ENCODE data around the gene FAM185A.

Gene FAM185A

DNA sequence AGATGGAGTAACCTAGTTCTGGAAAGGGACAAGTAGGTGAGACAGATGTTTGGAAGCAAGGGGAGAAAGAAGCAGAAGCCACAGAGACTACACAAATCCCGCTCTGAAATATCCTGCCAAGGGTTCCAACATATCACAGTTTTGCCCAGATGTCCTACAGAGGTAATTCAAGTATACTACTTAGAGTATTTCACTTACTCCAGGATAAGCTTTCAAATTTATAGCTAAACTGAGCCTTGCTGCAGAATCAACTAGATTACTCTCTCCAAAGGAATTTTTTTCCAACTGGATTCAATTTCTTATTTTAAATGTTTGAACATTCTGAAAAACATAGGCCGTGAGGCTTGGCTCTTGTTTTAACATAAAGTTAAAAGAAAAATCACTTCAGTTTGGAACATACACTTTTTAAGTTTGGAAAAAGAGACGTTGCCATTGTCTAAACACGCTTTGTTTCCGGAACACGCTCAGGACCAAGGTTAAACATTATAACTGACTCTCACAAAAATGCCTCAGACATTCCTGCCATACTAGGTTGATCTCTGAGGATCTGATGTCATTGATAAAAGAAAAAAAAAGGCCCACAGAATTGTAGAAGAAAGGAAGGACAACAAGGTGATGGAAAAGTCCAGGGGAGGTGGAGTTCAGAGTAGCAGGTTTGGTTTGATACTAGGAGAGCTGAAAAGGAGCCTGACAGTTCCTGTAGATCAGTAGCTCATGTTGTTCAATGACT is 74.8 kb downstream of the FAM185A start:
- H3K79me2 ChIP-seq (ENCODE audit: insufficient read depth, low read depth), result no peaks in the 10 kb centered on the region
- no peaks in the 10 kb centered on the region for H3K4me1 ChIP-seq (ENCODE audit: low read depth, poor library complexity, severe bottlenecking)
- H3K27me3 ChIP-seq (ENCODE audit: insufficient read depth, low read depth), result no peaks in the 10 kb centered on the region
- no peak overlapping the region for H2AFZ ChIP-seq (ENCODE audit: low read depth)
- no peaks in the 10 kb centered on the region for H4K20me1 ChIP-seq (ENCODE audit: insufficient read depth)
- no peak overlapping the region for H3K4me3 ChIP-seq (IDR thresholded peaks at IDR 0.05; ENCODE audit: insufficient read depth, low read depth, low read length)
- H3K9ac ChIP-seq, result no peak overlapping the region
- H3K36me3 ChIP-seq (ENCODE audit: insufficient read depth), result no peaks in the 10 kb centered on the region
- H3K27ac ChIP-seq, result no peak overlapping the region
- TF ChIP-seq, protein P1, sequence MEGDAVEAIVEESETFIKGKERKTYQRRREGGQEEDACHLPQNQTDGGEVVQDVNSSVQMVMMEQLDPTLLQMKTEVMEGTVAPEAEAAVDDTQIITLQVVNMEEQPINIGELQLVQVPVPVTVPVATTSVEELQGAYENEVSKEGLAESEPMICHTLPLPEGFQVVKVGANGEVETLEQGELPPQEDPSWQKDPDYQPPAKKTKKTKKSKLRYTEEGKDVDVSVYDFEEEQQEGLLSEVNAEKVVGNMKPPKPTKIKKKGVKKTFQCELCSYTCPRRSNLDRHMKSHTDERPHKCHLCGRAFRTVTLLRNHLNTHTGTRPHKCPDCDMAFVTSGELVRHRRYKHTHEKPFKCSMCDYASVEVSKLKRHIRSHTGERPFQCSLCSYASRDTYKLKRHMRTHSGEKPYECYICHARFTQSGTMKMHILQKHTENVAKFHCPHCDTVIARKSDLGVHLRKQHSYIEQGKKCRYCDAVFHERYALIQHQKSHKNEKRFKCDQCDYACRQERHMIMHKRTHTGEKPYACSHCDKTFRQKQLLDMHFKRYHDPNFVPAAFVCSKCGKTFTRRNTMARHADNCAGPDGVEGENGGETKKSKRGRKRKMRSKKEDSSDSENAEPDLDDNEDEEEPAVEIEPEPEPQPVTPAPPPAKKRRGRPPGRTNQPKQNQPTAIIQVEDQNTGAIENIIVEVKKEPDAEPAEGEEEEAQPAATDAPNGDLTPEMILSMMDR (conservative IDR thresholded peaks at IDR 0.05; ENCODE audit: low read depth, low read length), result no peak
- H3K4me2 ChIP-seq, result no peak overlapping the region

DNA sequence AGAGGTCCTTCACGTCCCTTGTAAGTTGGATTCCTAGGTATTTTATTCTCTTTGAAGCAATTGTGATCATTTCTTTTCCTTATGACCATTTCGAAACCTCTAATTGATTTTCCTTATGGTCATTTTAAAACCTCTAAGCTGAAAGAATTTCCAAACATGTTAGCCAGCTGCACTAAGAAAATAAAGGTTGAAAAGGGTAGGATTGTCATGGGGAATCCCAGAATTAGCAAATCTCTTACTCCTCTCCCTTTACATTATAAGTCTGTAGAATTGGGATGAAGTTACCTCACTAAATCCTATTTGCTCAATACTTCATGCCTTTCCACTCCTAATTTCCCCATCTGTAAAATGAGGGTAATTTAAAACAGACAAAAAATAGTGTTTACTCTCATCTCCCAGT is 79.5 kb downstream of the FAM185A start:
- Histone ChIP-seq H3K9ac (no peak overlapping the region), H3K27ac (no peak overlapping the region), H3K27me3 (ENCODE audit: insufficient read depth, low read depth) (no peaks in the 10 kb centered on the region), H2AFZ (ENCODE audit: low read depth) (no peak overlapping the region), H3K79me2 (ENCODE audit: insufficient read depth, low read depth) (no peaks in the 10 kb centered on the region), H3K4me3 (IDR thresholded peaks at IDR 0.05; ENCODE audit: insufficient read depth, low read depth, low read length) (no peak overlapping the region), H4K20me1 (ENCODE audit: insufficient read depth) (no peaks in the 10 kb centered on the region), H3K4me1 (ENCODE audit: low read depth, poor library complexity, severe bottlenecking) (peaks cover 10% of the 10 kb centered on the region), H3K4me2 (no peak overlapping the region), H3K36me3 (ENCODE audit: insufficient read depth) (no peaks in the 10 kb centered on the region)
- TF ChIP-seq, protein P1 (conservative IDR thresholded peaks at IDR 0.05; ENCODE audit: low read depth, low read length), result no peak

GRCh38 chr7:102829075-102829474 is 80.3 kb downstream of the FAM185A start:
- TF ChIP-seq, protein P1 (conservative IDR thresholded peaks at IDR 0.05; ENCODE audit: low read depth, low read length), result no peak
- no peak overlapping the region for H3K4me2 ChIP-seq
- H4K20me1 ChIP-seq (ENCODE audit: insufficient read depth), result no peaks in the 10 kb centered on the region
- H3K79me2 ChIP-seq (ENCODE audit: insufficient read depth, low read depth), result no peaks in the 10 kb centered on the region
- H3K9ac ChIP-seq, result no peak overlapping the region
- H3K27ac ChIP-seq, result no peak overlapping the region
- H3K4me3 ChIP-seq (IDR thresholded peaks at IDR 0.05; ENCODE audit: insufficient read depth, low read depth, low read length), result no peak overlapping the region
- no peaks in the 10 kb centered on the region for H3K36me3 ChIP-seq (ENCODE audit: insufficient read depth)
- no peaks in the 10 kb centered on the region for H3K27me3 ChIP-seq (ENCODE audit: insufficient read depth, low read depth)
- peaks cover 18% of the 10 kb centered on the region for H3K4me1 ChIP-seq (ENCODE audit: low read depth, poor library complexity, severe bottlenecking)
- H2AFZ ChIP-seq (ENCODE audit: low read depth), result no peak overlapping the region

DNA sequence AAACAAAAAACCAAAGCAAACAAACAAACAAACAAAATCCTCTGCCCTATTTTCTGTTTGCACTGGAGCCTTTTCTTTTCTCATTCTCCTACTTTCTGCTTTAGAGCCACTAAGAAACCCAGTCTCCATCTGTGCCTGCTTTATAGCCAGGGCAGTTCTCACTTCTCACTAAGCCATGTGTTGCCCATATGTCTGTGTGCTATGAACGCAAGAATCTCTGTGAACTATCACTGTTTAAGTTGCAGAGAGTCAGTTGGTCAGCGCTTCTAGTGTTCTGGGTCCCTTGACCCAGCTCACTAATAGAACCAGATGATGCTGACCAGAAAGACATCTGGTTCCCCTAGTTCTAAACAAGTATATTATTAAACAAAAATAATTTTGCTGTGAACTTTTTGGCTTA is 81.4 kb downstream of the FAM185A start:
- Histone ChIP-seq H3K4me2 (no peak overlapping the region), H3K36me3 (ENCODE audit: insufficient read depth) (no peaks in the 10 kb centered on the region), H3K79me2 (ENCODE audit: insufficient read depth, low read depth) (no peaks in the 10 kb centered on the region), H4K20me1 (ENCODE audit: insufficient read depth) (no peaks in the 10 kb centered on the region), H3K27ac (no peak overlapping the region), H3K9ac (no peak overlapping the region), H3K4me1 (ENCODE audit: low read depth, poor library complexity, severe bottlenecking) (peaks cover 29% of the 10 kb centered on the region), H3K4me3 (IDR thresholded peaks at IDR 0.05; ENCODE audit: insufficient read depth, low read depth, low read length) (no peak overlapping the region), H2AFZ (ENCODE audit: low read depth) (no peak overlapping the region), H3K27me3 (ENCODE audit: insufficient read depth, low read depth) (no peaks in the 10 kb centered on the region)
- TF ChIP-seq, protein P1 (conservative IDR thresholded peaks at IDR 0.05; ENCODE audit: low read depth, low read length), result no peak
